NCI-H2196 (cell line): ENCODE measurements around the gene PDE7B.
"Not testable (repeated sequence)": the region's sequence is repeated elsewhere in the genome, so short reads cannot be mapped to it uniquely, and the experiment has no call there.

Source experiments
- DNase-seq: peaks from one replicate; lab custom pipeline; 2025; ENCODE audit not compliant: unreplicated experiment; lab: John Stamatoyannopoulos, UW

The PDE7B gene

DNA sequence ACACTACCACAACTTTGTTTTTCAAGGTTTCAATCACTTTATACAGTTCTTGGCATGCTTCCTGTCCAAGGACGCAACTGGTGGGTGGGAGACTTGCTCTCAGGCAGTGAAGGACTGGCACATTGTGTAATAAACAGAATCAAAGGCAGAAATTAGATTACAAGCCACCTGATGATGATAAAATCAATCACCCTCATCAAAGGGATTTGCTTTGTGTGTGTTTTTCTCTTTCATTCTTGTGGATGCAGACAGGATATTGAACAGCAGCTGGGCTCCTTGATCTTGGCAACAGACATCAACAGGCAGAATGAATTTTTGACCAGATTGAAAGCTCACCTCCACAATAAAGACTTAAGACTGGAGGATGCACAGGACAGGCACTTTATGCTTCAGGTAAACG, 327.2 kb downstream of the PDE7B start:
- DNase-seq: no peak

DNA sequence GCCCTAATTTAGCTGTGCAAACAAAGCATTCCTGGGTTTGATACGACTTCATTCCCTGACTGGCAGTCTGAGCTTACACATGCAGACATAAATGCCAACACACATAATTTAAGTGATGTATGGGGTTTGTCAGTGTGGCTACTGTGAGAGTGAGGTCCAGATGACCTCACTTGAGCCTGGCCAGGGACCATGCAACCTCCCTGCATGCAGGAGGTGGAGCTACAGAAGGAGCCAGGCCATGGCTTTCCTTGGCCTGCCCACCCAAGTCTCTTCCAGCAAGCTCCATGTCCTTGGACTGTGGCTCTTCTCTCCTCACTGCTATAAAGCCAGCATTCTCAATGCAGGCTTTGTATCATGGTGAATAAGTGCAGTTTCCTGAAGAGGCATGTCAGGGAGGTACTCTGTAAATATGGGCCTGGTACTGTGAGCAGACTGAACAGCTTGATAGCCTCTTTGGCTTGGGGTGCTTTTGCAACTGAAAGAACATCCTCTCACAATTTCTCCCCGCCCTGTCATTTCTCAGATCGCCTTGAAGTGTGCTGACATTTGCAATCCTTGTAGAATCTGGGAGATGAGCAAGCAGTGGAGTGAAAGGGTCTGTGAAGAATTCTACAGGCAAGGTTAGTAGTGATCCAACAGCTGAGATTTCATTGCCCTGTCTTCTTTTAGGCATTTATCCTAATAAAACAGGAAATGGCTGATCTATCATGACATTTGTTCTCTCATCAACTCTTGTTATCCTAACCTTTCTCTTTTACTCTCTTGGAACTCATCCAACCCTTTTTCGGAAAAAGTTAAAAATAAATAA, 329.4 kb downstream of the PDE7B start:
- no peak for DNase-seq

DNA sequence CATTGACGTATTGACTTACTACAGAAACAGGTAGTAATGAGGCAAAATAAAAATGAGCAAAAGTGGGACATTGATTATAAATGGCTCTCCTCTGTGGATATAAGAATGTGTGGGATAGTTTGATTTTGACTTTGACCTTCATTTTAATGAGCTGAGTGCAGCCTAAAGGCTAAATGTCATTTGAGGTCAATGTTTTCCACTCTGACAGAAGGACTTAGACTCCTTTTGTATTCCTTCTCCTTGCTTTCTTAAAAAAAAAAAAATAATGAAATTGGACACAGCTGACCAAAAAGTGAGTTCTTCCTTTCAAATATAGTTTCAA, 330.0 kb downstream of the PDE7B start:
- no peak for DNase-seq

DNA sequence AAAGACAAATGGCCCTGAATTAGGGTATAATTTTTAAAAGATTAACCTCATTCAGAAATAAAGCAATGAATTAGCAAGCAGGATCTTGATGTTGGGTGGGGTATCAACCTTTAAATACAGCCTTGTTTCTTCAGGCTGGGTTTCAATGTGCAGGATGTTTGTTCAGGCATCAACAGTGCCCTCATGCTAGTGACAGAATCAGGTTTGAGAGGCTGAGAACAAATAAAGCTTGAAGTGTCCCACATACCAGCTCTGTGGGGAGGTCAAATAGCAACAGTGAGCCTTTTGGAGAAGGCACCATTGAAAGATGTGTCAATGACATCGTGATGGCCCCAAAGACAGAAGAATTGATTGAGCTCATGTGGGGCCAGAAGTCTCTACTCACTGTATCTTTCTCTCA, 330.4 kb downstream of the PDE7B start:
- no peak for DNase-seq

DNA sequence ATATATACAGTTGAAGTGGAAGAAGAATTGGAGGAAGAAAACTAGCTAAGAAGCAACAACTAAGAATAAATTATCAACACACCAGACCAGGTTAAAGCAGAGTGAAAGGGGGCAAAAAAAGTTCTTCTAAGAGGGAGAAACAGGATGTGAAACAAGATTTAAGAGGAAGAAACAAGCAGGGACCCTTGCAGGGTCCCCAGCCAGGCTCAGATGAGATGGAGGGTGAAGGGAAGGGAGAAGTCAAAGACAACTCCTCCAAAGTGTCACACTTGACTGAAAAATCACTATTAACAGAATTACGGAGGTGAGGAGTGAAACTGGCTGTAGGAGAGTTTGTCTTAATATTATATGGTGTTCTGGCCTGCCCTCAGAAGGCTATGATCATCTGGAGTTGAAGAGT, 333.2 kb downstream of the PDE7B start:
- no peak for DNase-seq

DNA sequence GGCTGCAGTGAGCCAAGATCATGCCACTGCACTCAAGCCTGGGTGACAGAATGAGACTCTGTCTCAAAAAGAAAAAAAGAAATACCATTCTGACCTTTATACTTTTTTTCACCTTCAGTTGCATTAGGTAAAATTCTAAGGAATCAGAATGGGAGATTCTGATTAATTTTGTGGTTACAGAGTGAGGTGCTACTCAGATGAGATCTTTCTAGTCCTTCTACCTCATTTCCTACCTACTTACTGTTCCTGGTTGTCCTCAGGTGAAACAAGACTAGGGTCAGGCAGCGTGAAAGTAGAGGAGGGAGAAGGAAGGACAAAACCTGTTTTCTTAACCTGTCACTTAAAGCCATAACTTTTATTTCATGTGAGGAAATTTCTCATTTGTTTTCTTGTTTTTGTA, 334.9 kb downstream of the PDE7B start:
- no peak for DNase-seq

DNA sequence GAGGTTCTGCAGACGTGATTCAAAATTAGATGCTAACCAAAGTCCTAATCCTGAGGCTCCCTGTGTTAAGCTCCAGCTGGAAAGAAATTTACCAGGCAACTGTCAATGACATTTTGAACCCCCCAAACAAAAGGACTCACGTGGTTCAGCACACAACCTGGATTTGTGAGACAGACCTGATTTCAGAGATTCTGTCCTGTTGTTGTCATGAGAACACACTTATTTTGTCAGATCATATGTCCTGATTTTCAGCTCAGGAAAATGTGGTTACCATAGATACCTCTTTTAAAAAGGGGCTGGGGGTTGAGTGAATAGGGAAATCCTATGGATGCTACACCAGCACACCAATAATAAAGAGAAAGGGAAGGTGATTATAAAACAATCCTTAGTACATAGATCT, 337.0 kb downstream of the PDE7B start:
- DNase-seq: no peak

DNA sequence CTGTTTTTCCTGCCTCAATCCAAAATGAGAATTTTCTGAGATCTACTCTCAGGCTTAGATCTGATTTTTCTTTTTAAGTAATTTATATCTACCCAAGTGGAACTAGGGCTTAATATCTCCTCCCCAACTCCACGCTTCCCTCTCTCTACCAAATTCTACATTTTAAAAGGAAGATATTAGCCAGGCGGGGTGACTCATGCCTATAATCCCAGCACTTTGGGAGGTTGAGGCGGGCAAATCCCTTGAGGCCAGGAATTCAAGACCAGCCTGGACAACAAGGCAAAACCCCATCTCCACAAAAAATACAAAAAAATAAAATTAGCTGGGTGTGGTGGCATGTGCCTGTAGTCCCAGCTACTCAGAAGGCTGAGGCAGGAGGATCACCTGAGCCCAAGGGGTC, 337.6 kb downstream of the PDE7B start:
- DNase-seq: no peak

DNA sequence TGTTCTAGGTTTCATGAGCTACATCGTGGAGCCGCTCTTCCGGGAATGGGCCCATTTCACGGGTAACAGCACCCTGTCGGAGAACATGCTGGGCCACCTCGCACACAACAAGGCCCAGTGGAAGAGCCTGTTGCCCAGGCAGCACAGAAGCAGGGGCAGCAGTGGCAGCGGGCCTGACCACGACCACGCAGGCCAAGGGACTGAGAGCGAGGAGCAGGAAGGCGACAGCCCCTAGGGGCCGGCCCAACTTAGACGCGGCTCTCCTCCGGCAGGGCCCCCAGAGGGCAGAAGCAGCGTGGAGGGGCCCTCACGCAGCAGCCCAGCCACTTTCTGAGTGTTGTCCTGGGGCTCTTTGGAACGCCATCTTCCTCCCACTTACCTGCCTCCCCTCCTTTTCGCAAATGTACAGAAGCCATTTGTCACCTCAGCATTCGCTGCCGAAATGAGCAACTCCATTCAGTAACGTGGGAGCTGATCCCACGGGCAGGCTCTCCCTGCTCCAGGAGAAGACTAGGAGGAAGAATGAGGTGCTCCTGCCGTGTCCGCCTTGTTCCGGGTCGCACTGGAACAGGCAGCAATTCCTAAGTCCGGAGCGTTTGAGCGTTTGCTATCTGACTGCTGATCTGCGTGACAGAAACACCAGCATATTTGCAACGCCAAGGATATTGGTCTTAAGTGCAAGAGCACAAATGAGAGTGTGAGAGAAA, 340.3 kb downstream of the PDE7B start:
- DNase-seq: no peak

DNA sequence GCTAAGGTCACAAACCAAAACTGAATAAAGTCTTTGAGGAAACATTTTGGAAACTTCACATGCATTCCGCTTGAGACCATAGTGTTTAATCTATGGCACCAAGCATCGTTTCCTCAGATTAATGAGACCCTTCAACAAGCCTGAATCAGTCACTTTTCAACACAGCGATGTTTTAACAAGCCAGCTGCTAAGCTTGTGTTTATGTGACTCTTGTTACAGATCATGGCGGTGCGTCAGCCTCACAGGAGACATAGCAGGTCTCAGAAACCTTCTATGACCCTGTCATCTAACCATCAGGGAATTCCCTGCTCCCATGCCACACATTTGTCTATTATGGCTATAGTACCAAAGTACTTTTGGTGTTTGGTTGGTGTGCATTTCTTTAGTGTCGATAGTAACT, 341.4 kb downstream of the PDE7B start:
- no peak for DNase-seq

DNA sequence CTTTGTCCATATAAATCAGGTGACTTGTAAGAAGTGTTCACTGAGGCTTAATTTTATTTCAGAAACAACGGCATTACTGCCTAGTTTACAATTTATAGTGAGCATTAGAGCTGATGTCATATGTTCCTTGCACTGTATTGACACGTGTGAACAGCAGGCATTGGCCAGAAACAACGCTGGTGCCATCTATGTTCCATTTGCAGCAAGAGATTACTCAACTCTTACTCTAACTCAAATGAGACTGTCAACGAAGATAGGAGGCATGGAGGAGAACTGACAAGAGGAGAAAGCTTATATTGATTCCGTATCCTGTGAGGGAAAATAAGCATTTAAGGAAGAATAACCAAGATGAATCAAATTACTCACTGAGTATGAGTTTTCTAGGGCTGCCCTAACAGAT, 350.2 kb downstream of the PDE7B start:
- DNase-seq: no peak

DNA sequence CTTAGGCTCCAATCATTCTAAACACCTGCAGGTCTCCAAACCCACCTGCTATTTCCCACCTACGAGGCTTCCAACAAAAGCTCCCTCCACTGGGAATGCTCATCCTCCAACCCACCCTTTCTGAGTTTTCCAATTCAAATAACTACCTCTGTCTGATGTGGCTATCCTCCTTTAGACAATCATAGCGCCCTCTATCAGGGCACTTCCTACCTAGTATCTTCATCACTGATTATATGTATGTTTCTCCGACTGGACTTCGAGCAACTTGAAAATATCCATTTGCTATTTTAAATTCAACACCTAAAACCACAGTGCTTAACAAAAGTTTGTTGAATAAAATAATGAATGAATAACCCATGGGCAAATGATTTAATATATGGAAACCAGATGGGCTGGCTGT, 357.3 kb downstream of the PDE7B start:
- no peak for DNase-seq

DNA sequence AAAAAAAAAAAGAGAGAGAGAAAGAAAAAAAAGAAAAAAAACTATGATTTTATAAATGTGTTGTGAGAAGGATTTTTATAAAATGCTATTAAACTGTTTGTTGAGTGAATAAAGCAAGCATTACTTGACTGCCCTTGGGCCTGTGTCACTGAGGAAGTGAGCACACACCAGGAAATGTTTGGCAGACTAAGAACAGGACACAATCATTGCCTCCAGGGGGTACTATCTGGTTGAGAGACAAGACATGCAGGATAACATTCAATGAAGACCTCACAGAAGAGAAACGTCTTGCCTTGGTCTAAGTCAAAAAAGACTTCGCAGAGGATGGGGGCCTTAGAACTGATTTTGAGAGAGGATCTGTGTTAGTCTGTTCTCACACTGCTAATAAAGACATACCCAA, 358.0 kb downstream of the PDE7B start:
- no peak for DNase-seq

DNA sequence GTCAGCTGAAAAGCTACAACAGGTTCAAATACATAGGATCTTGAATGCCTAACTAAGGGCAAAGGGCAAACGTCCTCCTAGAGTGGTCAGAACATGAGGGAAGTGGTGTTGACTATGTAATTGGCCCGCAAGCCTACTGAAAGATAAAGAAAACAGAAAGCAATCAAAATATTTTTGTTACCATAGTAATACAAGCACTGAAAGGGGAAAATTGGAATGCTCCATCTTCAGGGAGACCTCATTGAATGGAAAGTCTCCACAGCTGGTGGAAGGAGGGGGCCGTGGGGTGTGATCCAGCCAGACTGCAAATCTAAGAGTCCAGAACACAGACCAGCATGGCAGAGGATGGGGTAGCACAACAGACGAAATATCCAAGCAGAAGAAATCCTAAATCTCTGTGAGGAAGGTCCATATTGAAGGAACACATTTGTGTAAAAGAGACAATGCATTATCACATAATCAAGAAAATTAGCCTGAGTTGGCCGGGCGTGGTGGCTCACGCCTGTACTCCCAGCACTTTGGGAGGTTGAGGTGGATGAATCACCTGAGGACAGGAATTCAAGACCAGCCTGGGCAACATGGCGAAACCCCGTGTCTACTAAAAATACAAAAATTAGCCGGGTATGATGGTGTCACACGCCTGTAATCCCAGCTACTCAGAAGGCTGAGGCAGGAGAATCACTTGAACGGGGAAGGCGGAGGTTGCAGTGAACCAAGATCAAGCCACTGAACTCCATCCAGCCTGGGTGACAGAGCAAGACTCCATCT, 359.1 kb downstream of the PDE7B start:
- DNase-seq: no peak

DNA sequence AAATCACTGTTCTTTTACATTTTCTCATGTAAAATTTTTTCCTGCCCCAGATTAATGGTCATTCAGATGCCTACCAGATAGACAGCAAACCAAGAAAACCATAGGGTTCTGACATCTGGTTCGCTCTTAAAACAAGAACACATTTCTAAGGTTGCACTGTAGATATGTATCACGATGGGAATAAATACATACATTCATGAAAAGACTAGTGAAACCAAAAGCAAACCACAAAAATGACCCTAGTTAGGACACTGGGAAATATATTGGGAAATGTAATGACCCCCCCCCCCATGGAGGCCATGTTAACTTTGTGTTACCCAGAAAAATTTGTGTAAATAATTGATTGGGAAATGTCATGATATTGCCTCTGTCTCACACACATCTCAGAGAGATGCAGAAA, 361.1 kb downstream of the PDE7B start:
- no peak for DNase-seq

DNA sequence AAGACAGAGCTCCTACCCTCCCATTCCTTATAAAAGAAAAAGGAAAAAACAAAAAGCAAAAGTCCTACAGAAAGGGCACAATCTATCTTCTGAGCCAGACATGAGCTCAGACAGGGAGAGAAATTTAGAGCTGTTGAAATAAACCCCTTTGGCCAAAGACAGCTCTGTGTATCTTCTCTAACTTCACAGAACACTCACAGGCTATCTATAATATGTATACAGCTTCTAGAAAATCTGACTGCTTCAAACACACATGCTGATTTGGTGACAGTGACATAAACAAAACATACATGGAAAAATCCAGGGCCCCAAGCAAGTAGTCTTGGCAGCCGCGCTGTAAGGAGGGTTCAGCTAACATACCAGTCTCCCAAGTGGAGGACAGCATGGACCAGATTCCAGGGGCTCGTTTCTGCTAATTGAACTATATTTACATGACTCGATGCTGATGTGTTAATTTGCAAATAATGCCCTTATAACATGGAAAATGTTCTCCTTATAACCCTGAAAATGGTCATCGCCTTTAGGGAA, 361.6 kb downstream of the PDE7B start:
- DNase-seq: no peak

DNA sequence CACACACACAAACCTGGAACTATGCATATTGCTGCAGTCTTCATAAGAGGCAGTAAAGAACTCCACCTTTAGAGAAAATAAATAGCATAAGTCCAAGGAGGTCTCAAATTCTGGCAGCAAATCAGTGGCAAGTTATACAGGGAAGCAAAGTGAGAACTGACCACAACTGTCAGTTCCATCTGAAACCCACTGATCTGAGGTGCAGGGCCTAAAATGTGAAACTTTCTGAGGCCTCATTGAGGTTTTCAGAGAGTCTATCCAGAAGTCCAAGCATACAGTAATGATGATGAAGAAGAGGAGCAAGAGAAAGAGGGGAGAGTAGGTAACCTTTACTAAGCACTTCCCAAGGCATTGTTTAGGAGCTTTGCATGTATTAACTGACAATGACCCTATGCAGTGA, 362.4 kb downstream of the PDE7B start:
- no peak for DNase-seq

DNA sequence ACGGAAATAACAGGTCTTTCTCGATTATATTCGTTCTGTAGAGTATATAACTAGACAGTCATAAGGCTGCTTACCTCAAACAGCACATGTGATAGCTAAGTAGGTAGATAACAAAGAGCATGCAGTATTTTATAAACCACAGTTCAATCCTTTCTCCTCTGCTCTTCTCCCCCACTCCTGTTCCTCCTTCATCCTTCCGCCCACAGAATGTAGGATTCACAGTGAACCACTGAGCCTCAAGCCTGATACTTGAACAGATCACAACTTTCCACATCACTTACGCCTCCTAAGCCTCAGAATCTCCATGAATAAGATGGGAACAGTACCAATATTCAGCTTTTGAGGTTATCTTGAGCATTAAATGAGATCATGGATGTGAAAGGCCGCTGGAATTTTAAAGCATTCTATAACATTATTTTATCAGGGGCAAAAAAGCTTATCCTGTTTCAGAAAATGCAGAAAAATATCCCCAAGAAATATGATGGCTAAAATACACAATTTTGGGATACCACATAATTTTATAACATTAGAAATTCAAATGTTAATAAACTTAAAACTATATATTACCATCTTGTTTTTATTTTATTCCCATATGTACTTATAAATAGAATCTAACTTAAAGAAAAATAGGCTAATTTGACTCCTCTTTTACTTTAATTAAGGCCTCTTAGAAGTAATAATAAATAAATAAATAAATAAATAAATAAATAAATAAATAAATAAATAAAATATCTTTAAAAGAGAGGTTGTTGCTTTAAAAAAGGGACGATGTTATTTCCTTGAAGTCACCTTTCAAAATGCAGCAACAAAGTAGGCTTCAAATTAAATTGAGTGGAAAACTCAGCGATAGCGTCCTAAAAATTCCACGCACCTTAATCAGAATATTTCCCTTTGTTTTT, 365.3 kb downstream of the PDE7B start:
- no peak for DNase-seq

DNA sequence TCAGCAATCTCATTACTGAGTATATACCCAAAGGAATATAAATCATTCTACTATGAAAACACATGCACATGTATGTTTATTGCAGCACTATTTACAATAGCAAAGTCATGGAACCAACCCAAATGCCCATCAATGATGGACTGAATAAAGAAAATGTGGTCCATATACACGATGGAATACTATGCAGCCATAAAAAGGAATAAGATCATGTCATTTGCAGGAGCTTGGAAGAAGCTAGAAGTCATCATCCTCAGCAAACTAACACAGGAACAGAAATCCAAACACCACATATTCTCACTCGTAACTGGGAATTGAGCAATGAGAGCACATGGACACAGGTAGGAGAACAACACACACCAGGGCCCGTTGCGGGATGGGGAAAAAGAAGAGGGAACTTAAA, 373.5 kb downstream of the PDE7B start:
- not testable (repeated sequence) for DNase-seq

DNA sequence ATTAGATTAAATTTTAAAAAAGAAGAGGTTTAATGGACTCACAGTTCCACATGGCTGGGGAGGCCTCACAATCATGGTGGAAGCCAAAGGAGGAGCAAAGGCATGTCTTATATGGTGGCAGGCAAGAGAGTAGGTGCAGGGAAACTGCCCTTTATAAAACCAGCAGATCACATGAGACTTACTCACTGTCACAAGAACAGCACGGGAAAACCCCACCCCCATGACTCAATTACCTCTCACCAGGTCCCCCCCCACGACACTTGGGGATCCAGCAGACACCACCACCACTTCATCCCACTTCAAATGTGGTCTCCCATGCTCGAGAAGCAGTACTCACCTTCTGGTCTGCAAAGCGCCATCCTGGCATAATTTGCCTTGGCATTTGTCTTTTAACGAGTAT, 374.0 kb downstream of the PDE7B start:
- no peak for DNase-seq
